GM18511 (cell line): Measurements from ENCODE around the gene SEC14L3.
"Not testable (repeated sequence)": the region's sequence is repeated elsewhere in the genome, so short reads cannot be mapped to it uniquely, and the experiment has no call there.

Experiments
- ATAC-seq: cut with Tn5 transposase; IDR thresholded peaks from one replicate; pipeline ENCODE4 v1.9.1; 2021; ENCODE audit warnings: mild to moderate bottlenecking, moderate library complexity; ENCODE audit not compliant: unreplicated experiment

The SEC14L3 gene

DNA sequence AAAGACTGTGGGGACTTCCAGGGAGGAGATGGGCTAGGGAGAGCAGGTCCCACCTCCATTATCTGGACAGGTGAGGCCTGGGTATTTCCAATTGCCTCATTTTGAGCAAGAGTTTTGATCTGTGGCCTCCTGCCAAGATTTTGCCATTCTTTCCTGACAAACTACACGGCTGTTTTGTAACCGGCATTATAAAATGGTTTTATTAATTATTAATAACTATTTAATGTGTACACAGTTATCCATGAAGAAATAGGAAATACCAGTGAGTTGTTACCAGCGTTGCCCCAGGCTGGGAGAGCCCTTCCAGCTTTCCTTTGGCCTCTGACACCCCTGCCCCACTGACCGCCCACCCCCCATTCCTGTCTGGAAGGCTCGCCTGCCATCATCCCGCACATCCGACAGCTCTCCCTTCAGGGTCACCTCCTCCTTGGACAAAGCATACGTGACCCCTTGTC is 14.9 kb upstream of the SEC14L3 start:
- no peak for ATAC-seq

GRCh38 chr22:30486118-30486517 is 14.3 kb upstream of the SEC14L3 start:
- no peak for ATAC-seq

DNA sequence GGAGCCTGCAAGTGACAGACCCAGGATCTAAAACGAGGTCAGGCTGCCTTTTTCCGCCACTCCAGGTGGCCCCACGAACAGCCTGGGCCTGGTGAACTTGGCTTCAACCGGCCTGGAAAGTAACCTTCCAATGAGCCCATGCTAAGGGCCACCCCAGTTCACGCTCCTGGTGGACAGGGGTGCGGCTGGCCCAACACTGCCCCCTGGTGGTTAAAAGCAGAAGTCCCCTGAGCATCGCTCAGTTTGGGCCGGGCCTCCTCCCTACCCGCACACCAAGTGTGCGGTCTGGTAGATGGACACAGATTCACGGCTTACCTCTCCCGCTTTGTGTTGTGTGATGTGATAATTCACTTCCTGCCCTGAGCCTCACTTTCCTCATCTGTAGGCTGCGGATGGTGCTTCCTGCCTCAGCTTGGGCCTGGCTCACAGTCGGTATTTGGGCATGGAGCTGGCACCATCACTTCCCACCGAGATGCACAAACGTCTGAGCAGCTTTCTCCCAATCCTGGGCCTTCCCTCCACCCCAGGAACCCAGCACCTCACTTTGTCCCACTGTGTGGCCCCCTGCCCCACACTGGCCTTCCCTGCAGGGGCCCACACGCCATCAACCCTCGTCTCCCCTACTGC is 13.7 kb upstream of the SEC14L3 start:
- no peak for ATAC-seq

GRCh38 chr22:30483169-30483568 is 11.4 kb upstream of the SEC14L3 start:
- no peak for ATAC-seq

DNA sequence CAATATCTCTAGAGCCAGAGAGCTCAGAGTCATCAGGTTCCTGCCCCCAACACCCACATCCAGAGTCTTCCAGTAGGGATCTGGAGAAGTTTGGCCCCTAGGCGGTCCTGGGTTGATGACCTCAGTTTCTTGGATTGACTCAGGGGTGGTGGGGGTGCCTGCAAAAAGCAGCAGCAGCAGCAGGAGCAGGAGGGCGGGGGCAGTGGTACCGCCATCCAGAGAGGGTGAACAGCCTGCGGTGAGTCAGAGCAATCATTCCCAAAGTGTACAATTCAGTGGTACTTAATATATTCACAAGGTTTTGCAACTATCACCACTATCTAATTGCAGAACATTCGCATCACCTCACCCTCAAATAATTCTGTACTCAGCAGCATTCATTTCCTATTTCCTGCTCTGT is 9.9 kb upstream of the SEC14L3 start:
- no peak for ATAC-seq

DNA sequence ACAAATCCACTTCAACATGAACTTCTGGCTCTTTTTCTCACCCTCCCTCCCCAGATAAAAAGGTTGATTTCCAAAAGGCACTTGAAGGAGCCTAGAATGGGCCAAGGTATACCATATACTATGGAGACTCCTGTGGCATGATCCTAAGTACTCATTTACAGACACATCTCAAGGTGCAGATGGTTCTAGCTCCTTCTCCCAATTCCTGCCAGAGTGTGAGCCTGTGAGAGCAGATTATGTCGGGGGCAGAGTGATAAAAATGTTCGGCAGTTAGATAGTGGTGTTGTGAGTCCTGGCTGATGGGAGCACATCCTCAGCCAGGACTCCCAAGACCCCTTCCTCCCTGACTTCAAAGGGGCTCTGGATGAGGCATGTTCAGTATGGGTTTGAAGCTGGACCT is 8.2 kb upstream of the SEC14L3 start:
- ATAC-seq = no peak

GRCh38 chr22:30474683-30475424 is 3.0 kb upstream of the SEC14L3 start:
- no peak for ATAC-seq

DNA sequence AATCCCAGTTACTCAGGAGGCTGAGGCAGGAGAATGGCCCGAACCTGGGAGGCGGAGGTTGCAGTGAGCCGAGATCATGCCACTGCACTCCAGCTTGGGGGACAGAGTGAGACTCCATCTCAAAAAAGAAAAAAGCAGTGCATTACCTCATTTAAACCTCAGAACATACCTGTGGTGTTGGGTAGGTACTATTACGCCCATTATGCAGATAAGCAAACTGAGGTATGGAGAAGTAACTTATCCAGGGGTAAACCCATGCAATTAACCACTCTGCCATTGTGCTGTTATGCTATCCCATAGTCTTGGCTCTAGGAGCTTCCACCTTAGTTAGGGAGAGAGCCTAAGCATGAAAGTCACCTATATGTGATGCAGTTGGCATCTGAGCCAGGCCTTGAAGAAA is 2.3 kb upstream of the SEC14L3 start:
- ATAC-seq = no peak

GRCh38 chr22:30472994-30473720 is 1.3 kb upstream of the SEC14L3 start:
- ATAC-seq = no peak

- ATAC-seq = no peak
Observed at GRCh38 chr22:30470655-30471054, 1.2 kb downstream of the SEC14L3 start.

GRCh38 chr22:30469165-30469564 is 2.7 kb downstream of the SEC14L3 start:
- no peak for ATAC-seq

GRCh38 chr22:30460555-30460954 is 11.3 kb downstream of the SEC14L3 start:
- not testable (repeated sequence) for ATAC-seq

DNA sequence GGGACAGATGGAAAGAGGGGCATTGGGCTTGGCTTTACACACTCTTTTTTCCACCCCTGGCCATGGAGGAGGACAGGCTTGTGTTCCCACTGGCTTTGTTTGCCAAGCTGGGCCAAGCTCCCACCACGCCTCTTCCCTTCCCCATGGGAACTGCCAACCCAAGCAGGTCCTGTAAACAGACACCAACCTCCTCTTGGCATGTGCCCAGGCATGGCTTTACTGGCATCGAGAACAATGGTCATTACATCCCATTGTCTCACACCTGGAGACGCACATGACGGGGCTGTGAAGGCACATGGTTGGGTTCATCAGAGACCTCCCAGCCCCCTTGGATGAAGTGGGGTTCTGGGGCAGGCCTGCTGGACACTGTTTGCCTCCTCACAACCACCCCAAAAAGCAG is 11.7 kb downstream of the SEC14L3 start:
- ATAC-seq = no peak

DNA sequence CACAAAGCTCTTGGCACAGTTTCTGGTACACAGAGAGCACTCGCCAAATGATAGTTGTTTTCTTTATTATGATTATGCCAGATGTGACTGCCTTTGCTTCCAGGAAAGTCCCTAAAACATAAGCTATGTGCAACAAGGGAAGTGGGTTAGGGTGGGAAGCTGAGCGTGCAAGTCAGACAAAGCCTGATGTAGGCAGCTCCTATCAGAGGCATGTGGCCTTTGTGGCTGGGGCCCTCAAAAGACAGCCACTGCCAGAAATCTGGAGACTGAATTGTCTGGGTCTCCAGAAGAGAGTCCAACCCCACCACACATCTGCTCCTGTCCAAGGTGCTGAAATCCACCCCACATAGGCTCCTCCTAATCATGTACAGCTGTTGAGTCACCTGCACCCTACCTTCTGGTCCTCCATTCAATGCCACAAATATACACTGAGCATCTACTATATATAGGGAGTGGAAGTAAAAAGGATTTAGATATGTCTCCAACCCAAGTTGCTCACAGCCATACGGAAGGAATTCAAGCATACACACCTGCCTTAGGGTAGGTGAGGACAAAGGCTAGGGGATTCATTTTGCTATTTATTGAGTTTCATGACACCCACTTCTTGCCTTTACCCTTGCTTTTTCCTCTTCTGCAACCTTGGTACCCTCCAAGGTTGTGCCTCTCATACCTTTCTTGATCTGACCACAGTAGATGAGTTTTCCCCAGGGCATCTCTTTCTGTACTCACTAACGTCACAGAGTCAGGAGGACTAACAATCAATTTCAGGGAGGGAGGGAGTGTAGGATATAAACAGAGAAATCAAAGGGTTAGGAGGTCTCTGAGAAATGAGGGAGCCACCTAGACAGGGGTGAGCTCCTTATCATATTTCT is 12.4 kb downstream of the SEC14L3 start:
- ATAC-seq = no peak

DNA sequence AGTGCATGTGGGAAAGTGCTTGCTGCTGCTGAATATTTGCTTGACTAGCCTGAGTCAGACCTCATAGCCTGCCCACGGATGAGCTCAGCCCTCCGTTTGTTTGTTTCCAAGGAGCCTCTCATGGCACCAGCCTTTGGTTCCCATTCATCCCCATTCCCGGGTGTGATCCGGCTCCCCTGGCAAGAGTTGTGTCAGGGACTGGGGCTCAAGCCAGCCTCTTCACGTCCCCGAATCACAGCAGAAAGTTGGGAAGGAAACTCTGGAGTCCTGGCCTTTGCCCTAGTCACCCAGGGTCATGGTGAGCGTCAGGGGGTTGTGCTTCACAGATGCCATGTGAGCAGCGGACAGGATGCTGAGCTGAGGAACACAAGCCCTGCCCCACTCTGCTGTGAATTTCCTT is 13.8 kb downstream of the SEC14L3 start:
- ATAC-seq = no peak

DNA sequence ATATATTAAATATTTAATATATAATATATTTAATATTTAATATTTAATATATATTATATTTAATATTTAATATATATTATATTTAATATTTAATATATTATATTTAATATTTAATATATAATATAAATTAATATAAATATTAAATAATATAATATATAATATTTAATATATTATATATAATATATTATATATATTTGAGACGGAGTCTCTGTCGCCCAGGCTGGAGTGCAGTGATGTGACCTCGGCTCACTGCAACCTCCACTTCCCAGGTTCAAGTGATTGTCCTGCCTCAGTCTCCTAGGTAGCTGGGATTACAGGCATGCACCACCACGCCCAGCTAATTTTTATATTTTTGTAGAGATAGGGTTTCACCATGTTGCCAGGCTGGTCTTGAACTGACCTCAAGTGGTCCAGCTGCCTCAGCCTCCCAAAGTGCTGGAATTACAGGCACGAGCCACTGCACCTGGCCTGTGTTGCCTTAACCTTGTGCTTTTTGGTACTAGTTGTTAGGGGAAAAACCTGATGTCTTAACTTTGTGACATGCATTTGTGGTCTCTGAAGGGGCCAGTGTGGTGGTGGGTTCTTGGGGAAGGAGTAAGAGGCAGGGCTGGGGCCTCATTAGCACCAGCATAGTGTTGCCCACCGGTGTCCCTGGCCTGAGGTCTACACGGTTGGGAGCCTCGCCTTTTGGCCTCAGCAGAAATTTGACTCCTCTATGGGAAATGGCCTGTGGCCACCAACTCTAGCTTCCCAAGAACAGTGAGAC is 16.6 kb downstream of the SEC14L3 start:
- no peak for ATAC-seq

DNA sequence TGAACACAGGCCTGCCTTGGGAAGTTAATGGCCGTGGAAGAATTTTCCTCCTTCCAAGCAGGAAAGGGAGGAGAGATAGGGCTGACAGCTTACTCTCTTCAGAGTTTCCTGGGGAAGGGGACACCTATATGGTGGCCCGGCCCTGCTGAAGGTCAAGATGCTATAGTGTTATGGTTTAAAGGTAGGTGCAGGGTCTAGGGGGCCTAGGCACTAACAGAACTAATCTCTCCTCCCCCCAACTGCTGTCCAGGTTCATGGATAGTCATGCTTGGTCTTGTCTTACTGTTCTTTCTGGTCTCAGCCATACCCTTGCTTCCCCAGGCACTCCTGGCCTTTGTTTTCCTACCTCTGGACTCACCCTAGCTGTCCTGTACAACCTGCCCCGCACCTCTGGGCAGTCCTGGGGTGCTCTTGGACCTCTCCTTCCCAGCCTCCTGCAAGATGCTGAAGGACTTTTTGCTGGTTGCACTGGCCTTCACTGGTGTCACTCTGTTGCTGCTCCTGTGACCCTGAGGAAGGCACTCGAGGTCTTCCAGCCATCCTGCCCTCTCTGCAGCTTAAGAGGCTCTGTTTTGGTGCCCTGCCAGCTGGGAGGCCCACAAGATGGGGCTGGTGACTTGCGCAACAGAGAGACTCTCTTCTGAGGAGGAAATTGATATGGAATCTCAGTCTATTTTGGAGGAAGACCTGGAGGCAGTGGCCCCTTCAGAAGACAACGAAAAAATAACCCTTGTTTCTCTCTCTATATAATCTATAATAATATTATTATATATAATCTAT is 17.9 kb downstream of the SEC14L3 start:
- no peak for ATAC-seq

DNA sequence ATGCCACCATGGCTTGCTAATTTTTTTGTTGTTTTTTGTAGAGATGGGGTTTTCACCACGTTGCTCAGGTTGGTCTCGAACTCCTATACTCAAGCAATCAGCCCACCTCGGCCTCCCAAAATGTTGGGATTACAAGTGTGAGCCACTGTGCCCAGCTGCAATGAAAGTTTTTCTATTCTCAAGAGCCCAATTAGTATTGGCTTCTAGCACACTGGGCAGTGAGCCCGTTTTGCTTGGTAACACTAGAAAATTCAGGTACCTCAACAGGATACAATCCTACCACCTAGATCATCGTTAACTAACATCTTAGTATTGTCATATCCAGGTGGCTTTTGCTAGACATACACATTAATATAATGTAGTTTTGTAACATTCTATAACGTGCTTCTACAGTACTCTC is 19.0 kb downstream of the SEC14L3 start:
- ATAC-seq = no peak

DNA sequence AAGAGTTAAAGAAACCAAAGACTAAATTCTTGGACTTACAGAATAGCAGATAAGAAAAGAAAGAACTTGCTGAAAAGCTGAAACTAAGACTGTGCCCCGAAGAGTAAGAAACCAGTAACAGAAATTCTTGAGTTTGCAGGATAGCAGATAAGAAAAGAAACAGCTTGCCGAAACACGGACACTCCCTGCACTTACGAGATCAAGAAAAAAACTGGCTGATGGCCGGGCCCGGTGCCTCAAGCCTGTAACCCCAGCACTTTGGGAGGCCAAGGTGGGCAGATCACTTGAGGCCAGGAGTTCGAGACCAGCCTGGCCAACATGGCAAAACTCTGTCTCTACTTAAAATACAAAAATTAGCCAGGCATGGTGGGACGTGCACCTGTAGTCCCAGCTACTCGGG is 20.3 kb downstream of the SEC14L3 start:
- not testable (repeated sequence) for ATAC-seq

DNA sequence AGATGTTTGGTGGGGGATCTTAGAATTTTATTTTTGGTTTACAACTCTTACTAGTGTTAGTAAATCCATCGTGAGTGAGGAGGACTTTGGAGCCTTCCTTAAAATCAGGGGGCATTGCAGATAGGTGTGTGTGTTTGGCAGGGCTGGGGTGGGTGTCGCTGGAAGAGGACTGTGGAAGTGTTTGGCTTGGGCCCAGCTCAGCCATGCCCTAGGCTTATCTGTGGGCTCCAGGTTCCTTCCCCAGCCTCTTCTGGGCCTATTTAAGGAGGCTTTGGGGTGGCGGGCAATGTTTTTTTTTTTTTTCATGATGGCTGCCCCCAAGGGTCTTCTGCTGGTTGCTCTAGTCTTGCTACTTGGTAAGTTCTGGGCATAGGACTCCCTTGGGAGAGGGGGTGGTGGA is 24.2 kb downstream of the SEC14L3 start:
- no peak for ATAC-seq
